PC-3 (cell line): ENCODE data around the gene ALDH5A1.

ENCODE experiments used
- CTCF ChIP-seq: fragments of 300-600 bp; sonication (generic); conservative IDR thresholded peaks from 2 replicates; pipeline ENCODE4 v1.5.1; 2017; ENCODE audit warnings: antibody characterized with exemption, low read depth, mild to moderate bottlenecking, low read length
- EZH2phosphoT487 ChIP-seq: fragments of 300-600 bp; sonication (generic); IDR thresholded peaks from 2 replicates; pipeline ENCODE4 v1.6.1; 2018; ENCODE audit warnings: mild to moderate bottlenecking, antibody characterized with exemption, low read length, borderline replicate concordance

DNA sequence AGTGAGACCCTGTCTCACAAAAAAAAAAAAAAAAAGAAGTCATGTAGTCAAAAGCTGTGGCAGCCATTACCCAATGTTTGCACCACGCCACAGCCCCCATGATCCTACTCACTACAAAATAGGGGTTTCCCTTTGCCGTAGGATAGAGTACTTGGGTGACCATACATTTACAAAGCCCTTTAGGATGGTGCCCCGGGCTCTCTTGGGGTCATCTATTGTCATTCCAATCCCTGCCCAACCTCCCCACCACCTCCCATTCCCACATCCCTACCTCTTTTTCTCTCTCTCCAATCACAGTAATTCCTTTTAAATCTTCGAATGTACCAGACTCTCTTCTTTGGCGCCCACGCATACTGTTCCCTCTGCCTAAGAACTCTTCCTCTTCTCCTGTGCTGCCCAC is 76.6 kb downstream of the ALDH5A1 start:
- TF ChIP-seq CTCF (no peak), EZH2phosphoT487 (no peak)
